Measurements from ENCODE around the gene DEFB125. TPM values are rescaled to one million over a fixed set of nuclear protein-coding genes. Genes with fewer than 3 reads are reported as not detected.
"Not testable (repeated sequence)": the region's sequence is repeated elsewhere in the genome, so short reads cannot be mapped to it uniquely, and the experiment has no call there.

Gene DEFB125
- total and polyA plus RNA-seq, 2 experiments from 2014 or later: not detected

- no peak for TF ChIP-seq CTCF (IDR thresholded peaks at IDR 0.05; ENCODE audit: low read depth, low read length)
- Histone ChIP-seq H3K36me3 (no peaks in the 10 kb centered on the region), H3K27ac (no peak overlapping the region), H3K4me1 (ENCODE audit: low read depth) (no peaks in the 10 kb centered on the region), H3K4me3 (no peak overlapping the region), H3K27me3 (no peaks in the 10 kb centered on the region), H3K9me3 (ENCODE audit: low read depth) (no peaks in the 10 kb centered on the region)
- no peak for DNase-seq (ENCODE audit: low read depth in 1 of 2, low spot score in 1 of 2)
Observed at GRCh38 chr20:112396-112795, 24.9 kb downstream of the DEFB125 start.

GRCh38 chr20:117518-117917 is 30.0 kb downstream of the DEFB125 start:
- no peaks in the 10 kb centered on the region for H3K27me3 ChIP-seq
- TF ChIP-seq CTCF (IDR thresholded peaks at IDR 0.05; ENCODE audit: low read depth, low read length): no peak
- DNase-seq (ENCODE audit: low read depth in 1 of 2, low spot score in 1 of 2): no peak
- no peak overlapping the region for H3K27ac ChIP-seq
- no peaks in the 10 kb centered on the region for H3K36me3 ChIP-seq
- no peaks in the 10 kb centered on the region for H3K4me1 ChIP-seq (ENCODE audit: low read depth)
- H3K4me3 ChIP-seq: no peak overlapping the region
- no peaks in the 10 kb centered on the region for H3K9me3 ChIP-seq (ENCODE audit: low read depth)

GRCh38 chr20:129786-130323 is 42.4 kb downstream of the DEFB125 start:
- not testable (repeated sequence) for H3K27ac ChIP-seq; H3K9me3 ChIP-seq (ENCODE audit: low read depth); H3K27me3 ChIP-seq; H3K4me1 ChIP-seq (ENCODE audit: low read depth); H3K4me3 ChIP-seq; H3K36me3 ChIP-seq; DNase-seq (ENCODE audit: low read depth in 1 of 2, low spot score in 1 of 2)

- Histone ChIP-seq H3K9me3 (ENCODE audit: low read depth) (no peaks in the 10 kb centered on the region), H3K4me3 (no peak overlapping the region), H3K27me3 (no peaks in the 10 kb centered on the region), H3K27ac (no peak overlapping the region), H3K4me1 (ENCODE audit: low read depth) (no peaks in the 10 kb centered on the region), H3K36me3 (no peaks in the 10 kb centered on the region)
- TF ChIP-seq CTCF (IDR thresholded peaks at IDR 0.05; ENCODE audit: low read depth, low read length): no peak
- DNase-seq (ENCODE audit: low read depth in 1 of 2, low spot score in 1 of 2): no peak
Observed at GRCh38 chr20:137668-138490, 50.4 kb downstream of the DEFB125 start.

GRCh38 chr20:142290-142689 is 54.8 kb downstream of the DEFB125 start, which contains the start of gene DEFB126:
Gene DEFB126 (plus strand): TSS chr20:142590. CDS start chr20:142629, 39 bp downstream.
- DNase-seq (ENCODE audit: low read depth in 1 of 2, low spot score in 1 of 2): no peak
- TF ChIP-seq CTCF (IDR thresholded peaks at IDR 0.05; ENCODE audit: low read depth, low read length): no peak
- Histone ChIP-seq H3K4me3 (no peak within 1 kb of the TSS), H3K27ac (no peak within 1 kb of the TSS), H3K9me3 (ENCODE audit: low read depth) (no peaks in the 10 kb centered on the region), H3K4me1 (ENCODE audit: low read depth) (no peaks in the 10 kb centered on the region), H3K27me3 (no peaks in the 10 kb centered on the region), H3K36me3 (no peaks in the 10 kb centered on the region)

- no peak for DNase-seq (ENCODE audit: low read depth in 1 of 2, low spot score in 1 of 2)
- Histone ChIP-seq H3K27ac (no peak overlapping the region), H3K4me1 (ENCODE audit: low read depth) (no peaks in the 10 kb centered on the region), H3K4me3 (no peak overlapping the region), H3K9me3 (ENCODE audit: low read depth) (no peaks in the 10 kb centered on the region), H3K27me3 (no peaks in the 10 kb centered on the region), H3K36me3 (no peaks in the 10 kb centered on the region)
- TF ChIP-seq CTCF (IDR thresholded peaks at IDR 0.05; ENCODE audit: low read depth, low read length): no peak
Observed at GRCh38 chr20:145877-146276, 58.4 kb downstream of the DEFB125 start.
